H1 (cell line): Measurements from ENCODE around the gene GPBP1L1.

ENCODE experiments used
- CTCF ChIP-seq, 3 experiments: IDR thresholded peaks; 1 replicate in 2 of 3; 2 replicates in 1 of 3; pipeline versions ENCODE4 v1.5.1 to v1.6.1; 2011; ENCODE audit warnings: low read length in 3 of 3, mild to moderate bottlenecking in 3 of 3, inconsistent platforms in 2 of 3, low read depth in 1 of 3, moderate library complexity in 1 of 3; ENCODE audit not compliant: insufficient read depth in 1 of 3; ENCODE audit errors: control extremely low read depth in 1 of 3
- EP300 ChIP-seq, 2 experiments: IDR thresholded peaks; 1 replicate in 1 of 2; 2 replicates in 1 of 2; pipeline ENCODE4 v1.6.1; 2011 to 2012; ENCODE audit warnings: low read depth in 2 of 2, low read length in 2 of 2, mild to moderate bottlenecking in 2 of 2, borderline replicate concordance in 1 of 2, inconsistent platforms in 1 of 2, moderate library complexity in 1 of 2
- HDAC2 ChIP-seq, 2 experiments: fragments of 300-600 bp in 1 of 2; sonication (generic) in 1 of 2; IDR thresholded peaks; 2 replicates each; pipeline ENCODE4 v1.6.1; 2011 to 2012; ENCODE audit warnings: low read depth in 2 of 2, low read length in 2 of 2, mild to moderate bottlenecking in 2 of 2, moderate library complexity in 2 of 2, borderline replicate concordance in 1 of 2, inconsistent platforms in 1 of 2
- NANOG ChIP-seq: IDR thresholded peaks from 2 replicates; pipeline ENCODE4 v1.6.1; 2011; ENCODE audit warnings: low read length, low read depth, mild to moderate bottlenecking, inconsistent platforms; ENCODE audit not compliant: insufficient read depth, poor library complexity, severe bottlenecking

GRCh38 chr1:45583264-45583665, 103.1 kb downstream of the GPBP1L1 start:
- TF ChIP-seq HDAC2 (IDR thresholded peaks at IDR 0.05; ENCODE audit: borderline replicate concordance in 1 of 2, low read depth in 2 of 2, low read length in 2 of 2) (no peak), CTCF (IDR thresholded peaks at IDR 0.05; ENCODE audit: control extremely low read depth in 1 of 3, insufficient read depth in 1 of 3, low read depth in 1 of 3, low read length in 3 of 3) (no peak), NANOG (no peak), EP300 (IDR thresholded peaks at IDR 0.05; ENCODE audit: borderline replicate concordance in 1 of 2, low read depth in 2 of 2, low read length in 2 of 2) (no peak)
